Adrenal gland (tissue), 12 donors: ENCODE results near the gene ATM. TPM values are rescaled to one million over a fixed set of nuclear protein-coding genes. Genes with fewer than 3 reads are reported as not detected.

Source experiments
- DNase-seq, 7 donors: peaks; one replicate each; pipeline ENCODE4 v3.0.0-alpha.2; 2019 to 2020
- H3K27ac ChIP-seq, 5 donors: fragments of 200-600 bp; sonication (generic) in 4 of 5; 1 replicate in 3 of 5; 2 replicates in 2 of 5; pipeline versions ENCODE4 v1.5.1 to v1.8.0; 2016 to 2020; ENCODE audit warnings: mild to moderate bottlenecking in 1 of 5
- H3K27me3 ChIP-seq: fragments of 200-600 bp; 2 replicates; pipeline ENCODE4 v1.8.0; 2021
- H3K36me3 ChIP-seq, 2 donors: fragments of 200-600 bp; replicated peaks in 1 of 2; 1 replicate in 1 of 2; 2 replicates in 1 of 2; pipeline versions ENCODE4 v1.5.1 to v1.8.0; 2018 to 2022
- H3K4me1 ChIP-seq, 2 donors: fragments of 200-600 bp; replicated peaks in 1 of 2; 1 replicate in 1 of 2; 2 replicates in 1 of 2; pipeline versions ENCODE4 v1.5.1 to v1.8.0; 2018 to 2021
- H3K4me3 ChIP-seq, 4 donors: fragments of 200-600 bp; sonication (generic) in 3 of 4; one replicate each; pipeline ENCODE4 v1.5.1; 2016 to 2018
- H3K9me3 ChIP-seq, 3 donors: fragments of 200-600 bp; sonication (generic) in 1 of 3; replicated peaks in 1 of 3; 1 replicate in 2 of 3; 2 replicates in 1 of 3; pipeline versions ENCODE4 v1.5.1 to v1.8.0; 2016 to 2021
- POLR2A ChIP-seq, 2 donors: fragments of 450-650 bp; IDR thresholded peaks; one replicate each; pipeline ENCODE4 v1.6.1; 2017; ENCODE audit warnings: antibody characterized with exemption in 2 of 2, mild to moderate bottlenecking in 2 of 2, moderate library complexity in 1 of 2
- WGBS, 4 donors: extraction: QIAGEN DNeasy Blood & Tissue Kit in 2 of 4; methylation state at CpG; one replicate each; pipeline versions ENCODE4 v1.1.5 to v1.1.7; 2013 to 2017; 5-methylcytosine and 5-hydroxymethylcytosine counted together
- intact Hi-C, 2 donors: fragments of 100-400 bp; cut with DNase I; formaldehyde crosslinking; loops; one replicate each; pipeline versions ENCODE4 v1.14.1 to v1.15.0; 2022 to 2023
- polyA plus RNA-seq, 3 donors: library from polyadenylated mRNA; stranded (reverse); fragments of 200-250 nt in 2 of 3; fragments of 350-450 nt in 1 of 3; fragmentation: Illumina TruSeq in 1 of 3; extraction: RNeasy Lipid Tissue Mini Kit (QIAGEN cat#74804) in 1 of 3; gene quantifications; one replicate each; pipeline ENCODE4 v1.2.3, GENCODE V29; 2013 to 2014
- total RNA-seq, 9 donors: library from RNA; depleted of rRNA in 4 of 9; stranded (reverse); fragments of >200 nt in 4 of 9; fragments of 120-200 nt in 1 of 9; fragmentation: NEBNext Ultra II Directional in 1 of 9; extraction: Animal tissue kit (Norgen Biotek cat#: 25700) in 1 of 9; gene quantifications; one replicate each; pipeline versions ENCODE4 v1.1.0 to v1.2.4, GENCODE V29; 2013 to 2023
- TF ChIP-seq, protein P1 (sequence below), 6 experiments: fragments of 450-650 bp in 4 of 6; fragments of 200-600 bp in 2 of 6; sonication (generic) in 1 of 6; IDR thresholded peaks; 1 replicate in 5 of 6; 2 replicates in 1 of 6; pipeline versions ENCODE4 v1.5.1 to v1.8.0; 2016 to 2021; ENCODE audit warnings: antibody characterized with exemption in 6 of 6, mild to moderate bottlenecking in 2 of 6, moderate library complexity in 1 of 6
- donor health status: healthy with polysubstance abuse.
- donor health status: Bipolar disorder and iron deficiency.
- donor health status: DM: yes; HTN: yes; CAD: no.
- donor health status: DM: no; HTN: no; CAD: no.
- donor health status: DM: no; HTN: no; CAD: no.
- donor health status: DM: yes; HTN: yes; CAD: no.

The ATM gene
- total and polyA plus RNA-seq, 12 donors, result 19.9 to 127 (median 66.8) TPM

DNA sequence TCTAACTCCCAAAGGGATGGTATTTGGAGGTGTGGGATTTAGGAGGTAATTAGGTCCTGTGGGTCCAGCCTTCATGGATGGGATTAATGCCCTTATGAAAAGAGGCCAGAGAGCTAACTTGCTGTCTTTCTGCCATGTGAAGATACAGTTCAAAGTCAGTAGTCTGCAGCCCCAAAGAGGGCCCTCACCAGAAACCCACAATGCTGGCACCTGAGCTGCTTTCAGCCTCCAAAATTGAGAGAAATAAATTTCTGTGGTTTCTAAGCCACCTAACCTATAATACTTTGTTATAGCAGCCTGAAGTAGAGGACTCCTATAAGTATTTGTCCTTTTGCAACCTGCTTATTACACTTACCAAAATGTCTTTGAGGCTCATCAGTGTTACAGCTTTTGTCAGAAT, 16.2 kb downstream of the ATM start:
- Histone ChIP-seq H3K4me1 (peaks cover 0 to 2% of the 10 kb centered on the region in 2 donors), H3K27me3 (no peaks in the 10 kb centered on the region), H3K27ac (no peak overlapping the region), H3K9me3 (no peaks in the 10 kb centered on the region), H3K4me3 (no peak overlapping the region), H3K36me3 (peaks cover 0 to 10% of the 10 kb centered on the region in 2 donors)
- intact Hi-C loops, result no loop called here
- TF ChIP-seq, protein P1, sequence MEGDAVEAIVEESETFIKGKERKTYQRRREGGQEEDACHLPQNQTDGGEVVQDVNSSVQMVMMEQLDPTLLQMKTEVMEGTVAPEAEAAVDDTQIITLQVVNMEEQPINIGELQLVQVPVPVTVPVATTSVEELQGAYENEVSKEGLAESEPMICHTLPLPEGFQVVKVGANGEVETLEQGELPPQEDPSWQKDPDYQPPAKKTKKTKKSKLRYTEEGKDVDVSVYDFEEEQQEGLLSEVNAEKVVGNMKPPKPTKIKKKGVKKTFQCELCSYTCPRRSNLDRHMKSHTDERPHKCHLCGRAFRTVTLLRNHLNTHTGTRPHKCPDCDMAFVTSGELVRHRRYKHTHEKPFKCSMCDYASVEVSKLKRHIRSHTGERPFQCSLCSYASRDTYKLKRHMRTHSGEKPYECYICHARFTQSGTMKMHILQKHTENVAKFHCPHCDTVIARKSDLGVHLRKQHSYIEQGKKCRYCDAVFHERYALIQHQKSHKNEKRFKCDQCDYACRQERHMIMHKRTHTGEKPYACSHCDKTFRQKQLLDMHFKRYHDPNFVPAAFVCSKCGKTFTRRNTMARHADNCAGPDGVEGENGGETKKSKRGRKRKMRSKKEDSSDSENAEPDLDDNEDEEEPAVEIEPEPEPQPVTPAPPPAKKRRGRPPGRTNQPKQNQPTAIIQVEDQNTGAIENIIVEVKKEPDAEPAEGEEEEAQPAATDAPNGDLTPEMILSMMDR (IDR thresholded peaks at IDR 0.05), result no peak
- no peak for TF ChIP-seq POLR2A (IDR thresholded peaks at IDR 0.05)
- DNase-seq, result no peak

DNA sequence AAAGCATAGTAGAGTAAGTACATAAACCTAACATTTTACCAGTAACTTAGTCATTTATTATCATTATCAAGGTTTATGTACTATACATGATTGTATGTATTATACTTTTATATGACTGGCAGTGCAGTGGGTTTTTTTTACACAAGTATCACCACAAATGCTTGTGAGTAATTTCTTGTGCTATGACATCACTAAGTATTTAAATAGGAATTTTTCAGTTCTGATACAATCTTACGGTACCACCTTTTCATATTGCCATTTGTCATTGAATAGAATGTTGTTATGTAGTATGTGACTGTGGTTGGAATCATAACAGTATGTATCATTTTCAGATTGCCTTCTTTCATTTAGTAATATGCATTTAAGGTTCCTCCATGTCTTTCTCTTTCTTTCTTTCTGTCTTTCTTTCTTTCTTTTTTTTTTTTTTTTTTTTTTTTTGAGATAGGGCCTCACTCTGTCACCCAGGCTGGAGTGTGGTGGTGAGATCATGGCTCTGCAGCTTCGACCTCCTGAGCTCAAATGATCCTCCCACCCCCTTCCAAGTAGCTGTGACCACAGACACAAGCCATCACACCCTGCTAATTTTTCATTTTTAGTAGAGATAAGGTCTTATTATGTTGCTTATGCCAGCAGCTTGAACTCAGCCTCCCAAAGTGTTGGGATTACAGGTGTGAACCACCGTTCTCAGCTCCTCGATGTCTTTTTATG, 18.6 kb downstream of the ATM start:
- Histone ChIP-seq H3K4me1 (no peaks in the 10 kb centered on the region), H3K27ac (no peak overlapping the region), H3K9me3 (no peaks in the 10 kb centered on the region), H3K36me3 (peaks cover 0 to 3% of the 10 kb centered on the region in 2 donors), H3K4me3 (no peak overlapping the region), H3K27me3 (no peaks in the 10 kb centered on the region)
- intact Hi-C loops, result no loop called here
- 76 to 99% (median 93%) methylated on average over 4 of the region's 4 CpGs for WGBS, 4 donors
- TF ChIP-seq POLR2A (IDR thresholded peaks at IDR 0.05), result no peak
- TF ChIP-seq, protein P1 (IDR thresholded peaks at IDR 0.05), result no peak
- no peak for DNase-seq

DNA sequence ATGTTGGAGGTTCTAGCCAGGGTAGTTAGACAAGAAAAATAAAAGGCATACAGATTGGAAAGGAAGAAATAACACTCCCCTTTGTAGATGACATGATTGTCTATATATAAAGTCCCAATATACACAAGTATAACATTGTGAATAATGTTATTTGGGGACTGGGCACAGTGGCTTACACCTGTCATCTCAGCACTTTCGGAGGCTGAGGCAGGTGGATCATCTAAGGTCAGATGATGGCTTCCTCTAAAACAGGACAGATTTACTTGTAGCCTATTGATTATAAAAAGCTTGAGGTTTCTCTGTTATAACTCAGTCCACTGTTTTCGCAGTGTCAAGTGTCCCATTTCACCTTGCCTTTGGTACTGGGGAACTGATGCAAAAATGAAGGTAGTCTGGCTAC, 19.6 kb downstream of the ATM start:
- TF ChIP-seq, protein P1 (IDR thresholded peaks at IDR 0.05), result no peak
- TF ChIP-seq POLR2A (IDR thresholded peaks at IDR 0.05), result no peak
- no peaks in the 10 kb centered on the region for H3K9me3 ChIP-seq
- no peaks in the 10 kb centered on the region for H3K4me1 ChIP-seq
- no peaks in the 10 kb centered on the region for H3K27me3 ChIP-seq
- intact Hi-C loops, result no loop called here
- no peak for DNase-seq
- no peak overlapping the region for H3K27ac ChIP-seq
- no peak overlapping the region for H3K4me3 ChIP-seq
- WGBS, 4 donors, result 95 to 100% (median 98%) methylated on average over 2 of the region's 2 CpGs
- no peaks in the 10 kb centered on the region for H3K36me3 ChIP-seq

DNA sequence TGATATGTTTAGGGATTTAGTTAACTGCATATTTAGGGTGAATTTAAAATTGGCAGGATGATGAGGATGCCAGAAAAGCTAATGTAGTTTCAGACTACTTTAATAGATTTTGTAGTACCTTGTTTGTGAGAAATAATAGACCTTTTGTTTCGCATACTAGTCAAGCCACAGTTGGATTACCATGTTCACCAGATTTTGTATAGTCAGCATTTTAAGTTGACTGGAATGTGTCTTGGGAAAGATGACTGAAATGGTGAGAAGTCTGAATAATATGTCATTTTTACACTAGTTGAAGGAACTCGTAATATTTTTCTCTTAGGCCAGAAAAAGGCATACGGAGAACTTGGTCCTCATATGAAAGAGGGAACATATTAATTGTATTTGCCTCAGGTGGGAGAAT, 23.4 kb downstream of the ATM start:
- Histone ChIP-seq H3K36me3 (peaks cover 0 to 9% of the 10 kb centered on the region in 2 donors), H3K4me1 (no peaks in the 10 kb centered on the region), H3K27ac (no peak overlapping the region), H3K4me3 (no peak overlapping the region), H3K27me3 (no peaks in the 10 kb centered on the region), H3K9me3 (no peaks in the 10 kb centered on the region)
- intact Hi-C loops, result no loop called here
- no peak for DNase-seq
- 62 to 83% (median 79%) methylated on average over 3 of the region's 3 CpGs for WGBS, 4 donors
- TF ChIP-seq POLR2A (IDR thresholded peaks at IDR 0.05), result no peak
- TF ChIP-seq, protein P1 (IDR thresholded peaks at IDR 0.05), result no peak
